IPS-NIHi11 (cell line): ENCODE data around the gene PLCH2.

ENCODE experiments used
- DNase-seq: peaks from one replicate; pipeline ENCODE4 v3.0.0; 2012; ENCODE audit warnings: mixed read lengths, low spot score

Gene PLCH2

GRCh38 chr1:2460203-2460602 lies 15.9 kb upstream of the PLCH2 start:
- DNase-seq = no peak

DNA sequence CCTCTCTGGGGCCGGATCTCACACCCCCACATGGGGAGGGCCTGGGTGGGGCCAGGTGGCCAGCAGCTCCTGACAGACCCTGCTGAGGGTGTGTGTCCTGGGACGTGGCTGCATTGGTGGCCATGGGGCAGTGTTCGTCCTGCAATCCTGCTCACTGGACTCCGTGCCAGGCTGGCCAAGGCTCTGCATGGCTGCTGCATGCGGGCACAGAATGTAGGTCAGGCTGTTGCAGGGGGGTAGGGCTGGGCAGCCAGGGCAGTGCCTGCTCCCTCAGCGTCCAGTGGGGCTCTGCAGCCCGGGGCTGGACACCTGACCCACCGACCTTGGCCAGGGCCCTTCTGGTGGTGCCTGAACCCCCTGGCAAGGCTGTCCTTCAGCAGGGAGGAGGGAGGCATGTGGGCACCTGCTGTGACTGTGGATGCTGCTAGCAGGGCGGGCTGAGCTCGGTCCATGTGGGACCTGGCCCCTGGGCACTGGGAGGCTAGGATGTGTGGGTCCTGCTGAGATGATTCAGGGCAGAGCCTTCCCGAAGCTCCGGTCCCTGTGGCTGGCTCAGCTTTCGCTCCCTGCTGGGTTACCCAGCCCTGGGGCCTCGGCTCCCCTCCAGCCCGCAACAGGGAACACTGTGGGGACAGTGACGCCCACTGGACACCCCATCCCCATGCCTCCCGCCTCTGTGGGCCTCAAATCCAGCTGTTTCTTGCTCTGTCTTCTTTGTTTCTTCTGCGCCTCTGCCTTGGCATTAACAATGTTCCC lies 14.9 kb upstream of the PLCH2 start:
- DNase-seq = no peak

- DNase-seq = no peak
Measured at GRCh38 chr1:2462819-2463218, 13.3 kb upstream of the PLCH2 start.

DNA sequence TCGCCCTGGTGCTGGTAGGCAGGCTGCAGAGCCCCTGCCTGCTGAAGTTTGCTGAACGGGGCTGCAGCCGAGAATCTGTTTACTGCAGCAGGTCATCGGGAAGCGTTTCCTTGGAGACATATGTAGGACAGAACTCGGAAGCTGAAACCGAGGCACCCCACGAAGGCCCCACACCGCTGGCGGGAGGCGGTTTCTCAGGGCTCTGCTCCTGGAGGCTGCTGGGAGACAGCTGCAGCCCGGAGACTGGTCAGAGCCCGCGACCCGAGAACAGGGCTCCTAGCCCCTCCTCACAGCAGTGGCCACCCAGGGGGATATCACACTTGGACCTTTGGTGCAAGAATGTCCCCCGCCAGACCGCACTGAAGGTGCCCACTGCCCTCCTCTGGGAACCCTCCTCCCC lies 12.7 kb upstream of the PLCH2 start:
- no peak for DNase-seq

DNA sequence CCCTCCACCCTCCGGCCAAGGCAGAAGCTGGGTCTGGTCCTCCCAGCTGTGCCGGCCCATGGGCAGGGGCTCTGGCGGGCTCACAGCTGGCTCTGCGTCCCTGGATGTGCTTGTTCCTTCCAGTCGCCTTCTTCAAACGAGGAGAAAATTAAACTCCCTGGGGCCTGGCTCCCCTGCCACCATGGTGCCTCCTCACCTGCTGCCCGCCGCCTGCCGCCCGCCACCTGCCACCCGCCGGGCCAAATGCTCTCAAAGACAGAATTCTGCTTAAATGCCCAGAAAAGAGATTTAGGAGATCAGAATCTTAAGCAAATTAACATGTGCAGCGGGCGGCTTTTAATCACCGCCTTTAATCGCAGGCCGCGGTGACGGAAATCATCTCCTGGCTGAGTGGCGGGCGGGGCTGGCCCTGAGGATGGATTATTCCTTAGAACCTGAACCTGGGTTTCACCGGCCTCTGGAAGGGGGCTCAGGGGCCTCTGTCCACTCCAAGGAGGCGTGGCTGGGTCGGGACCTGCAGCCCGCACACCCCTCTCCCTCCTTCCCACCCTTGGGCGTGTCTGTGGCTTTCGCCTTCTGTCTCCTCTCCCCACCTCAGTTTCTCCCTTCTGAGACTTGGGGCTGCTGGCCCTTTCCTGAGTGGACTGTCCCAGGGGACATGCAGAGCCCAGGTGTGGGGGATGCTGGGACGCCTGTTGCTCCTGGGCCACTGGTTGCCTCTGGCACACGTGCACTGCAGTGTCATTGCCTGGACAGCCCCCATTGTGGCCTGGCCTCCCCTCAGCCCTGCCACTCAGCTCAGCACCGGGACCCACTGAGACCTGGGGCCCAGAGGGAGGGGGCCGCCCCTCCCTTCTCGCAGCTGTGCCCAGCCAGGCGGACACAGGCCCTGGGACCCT lies 10.5 kb upstream of the PLCH2 start:
- no peak for DNase-seq

GRCh38 chr1:2466270-2466665 lies 9.8 kb upstream of the PLCH2 start:
- no peak for DNase-seq

DNA sequence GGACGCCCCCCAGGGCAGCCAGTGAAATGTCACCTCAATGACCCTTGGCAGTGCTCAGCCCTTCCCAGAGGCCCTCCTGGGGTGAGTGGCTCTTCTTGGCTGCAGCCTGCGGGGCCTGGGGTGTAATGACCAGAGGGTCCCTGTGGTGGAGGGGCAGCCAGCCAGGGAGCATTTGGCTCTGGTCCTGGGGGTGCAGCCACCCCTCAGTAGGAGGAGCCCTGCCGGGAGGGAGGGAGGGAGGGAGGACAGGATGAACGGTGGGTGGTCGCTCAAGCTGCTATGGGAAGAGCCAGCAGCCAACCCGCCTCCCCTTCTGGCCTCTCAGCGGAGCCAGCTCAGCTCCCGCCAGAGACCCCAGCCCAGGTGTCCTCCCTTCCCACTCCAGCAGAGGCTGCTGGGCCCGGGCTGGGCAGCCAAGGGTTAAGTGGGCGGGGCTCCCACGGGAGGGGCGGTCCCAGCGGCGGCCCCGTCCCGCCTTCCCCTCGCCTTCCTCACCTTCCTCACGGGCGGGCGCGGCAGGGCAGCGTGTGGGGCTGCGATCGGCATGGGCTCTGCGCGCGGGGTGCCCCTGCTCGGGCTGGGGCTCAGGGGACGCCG lies 9.0 kb upstream of the PLCH2 start:
- peak; percentile 93 for DNase-seq

- DNase-seq = peak; percentile 94
Measured at GRCh38 chr1:2468041-2468472, 8.0 kb upstream of the PLCH2 start.

- no peak for DNase-seq
Measured at GRCh38 chr1:2468540-2468939, 7.5 kb upstream of the PLCH2 start.

- DNase-seq = no peak
Measured at GRCh38 chr1:2469103-2469940, 6.8 kb upstream of the PLCH2 start.

GRCh38 chr1:2470290-2471158 lies 5.6 kb upstream of the PLCH2 start:
- DNase-seq = no peak

DNA sequence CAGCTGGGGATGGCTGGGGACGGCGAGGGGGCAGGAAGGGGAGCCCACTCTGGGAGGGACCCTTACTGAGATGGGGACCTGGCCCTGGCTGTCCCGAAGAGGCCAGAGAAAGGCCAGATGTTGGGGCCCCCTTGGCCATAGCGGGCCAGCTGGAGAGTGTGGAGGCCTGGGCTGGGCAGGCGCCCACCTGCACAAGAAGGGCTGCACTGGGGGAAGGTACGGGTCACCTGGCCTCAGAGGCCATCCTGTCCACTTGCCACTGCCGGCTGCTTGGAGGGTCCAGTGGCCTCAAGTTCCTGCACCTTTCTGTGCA lies 5.0 kb upstream of the PLCH2 start:
- DNase-seq = no peak

DNA sequence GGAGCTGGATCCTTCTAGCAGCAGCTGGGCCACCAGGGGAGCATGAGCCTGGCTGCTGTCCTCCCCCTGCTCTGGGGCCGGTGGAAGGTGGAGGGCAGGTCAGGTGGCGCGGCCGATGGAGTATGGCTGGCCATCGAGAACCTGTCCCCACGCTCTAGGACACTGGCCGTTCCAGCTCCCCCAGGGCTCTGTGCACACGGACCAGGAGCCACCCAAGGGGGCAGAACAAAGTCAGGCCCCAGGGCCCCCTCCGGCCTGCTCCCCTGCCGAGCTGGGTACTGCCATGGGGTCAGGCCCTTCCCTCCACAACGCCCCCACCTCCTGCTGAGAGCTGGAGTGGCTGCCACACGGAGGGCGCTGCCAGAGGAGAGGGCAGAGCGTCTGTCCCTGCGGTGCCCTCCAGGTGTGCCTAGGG lies 4.5 kb upstream of the PLCH2 start:
- no peak for DNase-seq

DNA sequence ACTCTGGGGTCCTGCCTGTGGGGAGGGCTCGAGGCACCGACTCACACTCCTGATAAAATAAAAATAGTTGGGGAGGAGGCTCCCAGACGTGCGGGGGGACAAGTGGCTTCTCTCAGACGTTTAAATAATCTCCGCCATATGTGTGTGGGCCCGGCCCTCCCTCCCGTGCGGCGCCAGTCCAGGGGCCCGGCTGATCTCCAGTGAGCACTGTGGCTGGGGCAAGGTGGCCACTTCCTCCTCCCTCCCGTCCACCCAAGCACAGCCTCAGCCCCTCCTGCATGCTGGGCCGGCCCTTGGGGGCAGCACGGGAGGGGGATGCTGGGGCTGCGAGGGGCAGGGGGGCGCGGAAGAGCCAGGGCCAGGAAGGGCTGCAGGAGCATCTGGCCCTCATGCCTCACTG lies 4.0 kb upstream of the PLCH2 start:
- no peak for DNase-seq

DNA sequence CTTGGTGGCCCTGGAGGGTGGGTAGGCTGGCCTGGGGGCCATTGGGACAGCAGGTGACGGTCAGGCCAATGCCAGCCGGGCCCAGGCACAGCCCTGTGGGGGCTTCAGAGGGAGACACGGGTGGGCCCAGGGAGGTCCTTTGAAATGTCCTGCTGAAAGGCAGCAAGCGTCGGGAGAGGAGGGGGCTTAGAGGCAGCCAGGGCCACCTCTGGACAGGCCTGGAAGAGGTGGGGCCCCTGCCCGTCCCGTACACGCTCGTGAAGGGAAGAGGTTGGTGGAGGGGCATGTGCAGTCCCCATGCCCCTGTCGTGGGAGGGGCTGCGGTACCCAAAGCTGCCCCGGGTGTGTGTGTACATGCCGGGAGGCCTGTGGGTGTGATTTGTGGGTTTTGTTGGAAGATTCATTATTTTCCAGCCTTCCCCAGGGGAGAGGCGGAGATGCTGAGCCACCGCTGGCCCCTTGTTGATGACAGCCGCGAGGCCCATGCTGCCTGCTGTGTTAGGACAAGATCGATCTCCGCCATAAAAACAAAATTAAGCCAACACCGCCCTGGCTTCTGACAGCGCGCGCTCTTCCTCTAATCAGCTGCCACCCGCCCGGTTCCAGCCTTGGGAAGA lies 3.4 kb upstream of the PLCH2 start:
- DNase-seq = no peak

DNA sequence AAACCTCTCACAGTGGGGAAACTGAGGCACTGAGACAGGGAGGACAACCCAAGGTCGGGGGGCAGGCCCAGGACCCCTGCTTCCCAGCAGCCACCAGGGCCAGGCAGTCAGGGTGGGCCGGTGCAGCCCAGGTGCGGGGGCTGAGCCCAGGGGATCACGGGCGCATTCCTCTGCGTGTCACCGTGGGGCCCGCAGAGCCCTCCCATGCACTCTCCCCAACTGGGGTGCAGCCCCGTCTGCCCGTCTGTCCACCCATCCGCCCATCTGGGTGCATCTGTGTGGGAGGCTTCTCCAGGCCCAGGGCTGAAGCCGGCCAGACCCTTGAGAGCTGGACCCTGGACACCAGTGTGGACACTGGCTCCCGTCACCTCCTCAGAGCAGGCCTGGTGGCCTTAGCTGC lies 2.9 kb upstream of the PLCH2 start:
- no peak for DNase-seq

GRCh38 chr1:2474104-2474844 lies 1.8 kb upstream of the PLCH2 start:
- peak; percentile 62 for DNase-seq

DNA sequence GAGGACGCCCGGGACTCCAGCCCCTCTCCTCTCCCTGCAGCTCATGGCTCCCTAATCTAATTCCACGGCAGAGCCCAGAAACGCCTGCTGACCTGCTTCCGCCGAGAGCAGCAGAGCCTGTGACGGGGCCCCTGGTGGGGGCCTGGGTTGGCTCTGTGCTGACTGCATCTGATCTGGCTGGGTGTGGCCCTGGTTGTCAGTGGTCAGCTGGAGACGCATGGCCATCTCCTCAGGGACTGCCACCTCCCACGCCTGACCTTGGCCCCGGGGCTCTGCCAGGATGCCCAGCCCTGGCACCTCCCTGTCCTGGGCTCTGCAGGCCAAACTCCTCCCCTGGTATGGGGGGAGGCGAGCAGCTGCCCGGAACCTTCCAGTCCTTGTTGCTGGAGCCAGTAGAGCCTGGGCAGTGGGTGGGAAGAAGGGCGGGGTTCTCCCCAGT lies 1.1 kb upstream of the PLCH2 start:
- DNase-seq = no peak

DNA sequence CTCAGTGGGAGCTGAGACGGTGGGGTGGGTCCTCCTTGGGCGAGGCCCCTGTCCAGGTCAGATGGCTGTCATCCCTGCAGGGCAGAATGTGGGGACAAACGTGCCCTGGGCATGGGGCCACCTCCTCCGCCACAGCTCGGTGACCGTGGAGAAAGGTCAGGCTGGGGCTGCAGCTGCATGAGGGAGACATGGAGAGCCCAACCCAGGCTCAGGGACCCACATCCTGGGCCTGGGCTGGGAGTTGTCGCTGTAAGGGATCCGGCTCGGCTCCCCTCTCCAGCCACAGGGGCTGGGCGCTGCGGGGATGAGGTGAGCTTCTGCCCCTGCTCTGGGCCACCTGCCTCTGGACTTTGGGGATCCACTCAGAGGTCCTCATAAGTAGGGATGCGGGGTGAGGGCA lies 518 bp upstream of the PLCH2 start:
- DNase-seq = no peak

GRCh38 chr1:2477309-2477708 lies 1.2 kb downstream of the PLCH2 start:
- no peak for DNase-seq
